ENCODE data around the gene PCDH15. TPM values are rescaled to one million over a fixed set of nuclear protein-coding genes. Genes with fewer than 3 reads are reported as not detected.

Gene PCDH15
- total RNA-seq, 4 donors from 2014 or later = not detected

DNA sequence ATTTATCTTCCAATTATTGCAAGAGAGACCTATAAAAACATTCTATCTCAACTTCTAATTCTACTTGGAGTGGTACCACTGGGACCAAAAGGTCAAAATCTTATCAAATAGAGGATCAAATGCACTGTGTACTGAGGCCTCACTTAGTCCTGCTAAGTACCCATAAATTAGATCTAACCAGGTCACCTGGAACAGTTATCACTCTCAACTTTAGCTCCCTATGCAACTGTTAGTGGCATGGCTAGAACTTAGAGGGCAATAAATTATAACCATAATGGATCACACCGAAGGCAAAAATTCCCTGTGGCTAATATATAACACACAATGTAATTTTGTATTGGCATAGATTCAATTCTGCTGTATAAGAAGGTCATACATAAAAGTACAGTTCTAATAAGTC is 428.9 kb downstream of the PCDH15 start:
- H3K4me1 ChIP-seq = no peaks in the 10 kb centered on the region

DNA sequence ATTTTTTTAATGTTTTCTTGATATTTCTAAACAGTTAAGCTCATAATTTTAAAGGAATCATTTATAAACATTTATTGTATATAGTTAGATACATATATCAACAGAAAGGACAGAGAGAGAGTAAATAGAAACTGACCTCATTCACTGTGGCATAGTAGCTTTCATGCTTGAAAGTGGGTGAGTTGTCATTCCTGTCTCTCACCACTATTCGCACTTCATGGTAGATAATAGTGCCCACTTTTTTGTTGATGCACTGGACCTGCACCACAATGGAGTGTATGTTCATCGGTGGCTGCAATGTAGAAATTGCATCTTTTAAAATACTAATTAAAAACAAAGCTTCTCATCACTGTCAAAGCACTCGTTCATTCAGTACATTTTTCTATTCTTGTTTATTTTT is 432.0 kb downstream of the PCDH15 start:
- no peak for DNase-seq
- Histone ChIP-seq H3K9me3 (no peaks in the 10 kb centered on the region), H3K27me3 (no peaks in the 10 kb centered on the region), H3K27ac (no peak overlapping the region), H3K36me3 (no peaks in the 10 kb centered on the region), H3K4me1 (no peaks in the 10 kb centered on the region), H3K4me3 (no peak overlapping the region)
- no peak for ATAC-seq
- in situ Hi-C loops (cut with MboI; ENCODE audit: low sequenced_read_pairs in 4 of 4) (no loop called here), intact Hi-C loops (cut with DNase I; ENCODE audit: low total_unique reads) (no loop called here)
- TF ChIP-seq POLR2A (IDR thresholded peaks at IDR 0.05) = no peak

More for the DNA sequence above, 428.9 kb downstream of the PCDH15 start:
- no peak overlapping the region for H3K27ac ChIP-seq
- ATAC-seq (no peak), DNase-seq (no peak)
- no peak for TF ChIP-seq POLR2A (IDR thresholded peaks at IDR 0.05)
- TF ChIP-seq, protein P1, sequence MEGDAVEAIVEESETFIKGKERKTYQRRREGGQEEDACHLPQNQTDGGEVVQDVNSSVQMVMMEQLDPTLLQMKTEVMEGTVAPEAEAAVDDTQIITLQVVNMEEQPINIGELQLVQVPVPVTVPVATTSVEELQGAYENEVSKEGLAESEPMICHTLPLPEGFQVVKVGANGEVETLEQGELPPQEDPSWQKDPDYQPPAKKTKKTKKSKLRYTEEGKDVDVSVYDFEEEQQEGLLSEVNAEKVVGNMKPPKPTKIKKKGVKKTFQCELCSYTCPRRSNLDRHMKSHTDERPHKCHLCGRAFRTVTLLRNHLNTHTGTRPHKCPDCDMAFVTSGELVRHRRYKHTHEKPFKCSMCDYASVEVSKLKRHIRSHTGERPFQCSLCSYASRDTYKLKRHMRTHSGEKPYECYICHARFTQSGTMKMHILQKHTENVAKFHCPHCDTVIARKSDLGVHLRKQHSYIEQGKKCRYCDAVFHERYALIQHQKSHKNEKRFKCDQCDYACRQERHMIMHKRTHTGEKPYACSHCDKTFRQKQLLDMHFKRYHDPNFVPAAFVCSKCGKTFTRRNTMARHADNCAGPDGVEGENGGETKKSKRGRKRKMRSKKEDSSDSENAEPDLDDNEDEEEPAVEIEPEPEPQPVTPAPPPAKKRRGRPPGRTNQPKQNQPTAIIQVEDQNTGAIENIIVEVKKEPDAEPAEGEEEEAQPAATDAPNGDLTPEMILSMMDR (IDR thresholded peaks at IDR 0.05 in 4 of 5, conservative IDR thresholded peaks at IDR 0.05 in 1 of 5) = no peak
- H3K27me3 ChIP-seq = no peaks in the 10 kb centered on the region
- intact Hi-C loops (cut with DNase I; ENCODE audit: low total_unique reads) = no loop called here
- no peaks in the 10 kb centered on the region for H3K9me3 ChIP-seq
- no peak overlapping the region for H3K4me3 ChIP-seq
- H3K36me3 ChIP-seq = no peaks in the 10 kb centered on the region
- in situ Hi-C loops (cut with MboI; ENCODE audit: low sequenced_read_pairs in 4 of 4) = no loop called here

DNA sequence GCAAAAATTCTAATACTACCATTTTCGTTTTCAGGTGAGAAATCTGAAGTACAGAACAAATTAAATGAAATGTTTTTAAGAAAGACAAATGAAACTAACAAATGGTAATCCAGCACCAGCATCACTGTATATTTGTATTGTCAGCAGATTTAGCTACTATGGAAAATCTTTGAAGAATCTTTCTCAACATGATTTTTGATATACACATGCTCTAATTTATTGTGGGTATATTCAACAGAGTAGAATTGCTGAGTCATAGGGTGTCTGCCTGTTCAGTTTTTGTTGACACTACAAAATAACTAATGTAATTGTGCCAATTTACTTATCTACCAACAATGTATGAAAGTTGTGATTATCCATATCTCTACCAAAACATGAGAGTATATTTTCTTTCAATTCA is 437.6 kb downstream of the PCDH15 start:
- no peak for ATAC-seq
- no peak for TF ChIP-seq POLR2A (IDR thresholded peaks at IDR 0.05)
- TF ChIP-seq, protein P1 (IDR thresholded peaks at IDR 0.05 in 4 of 5, conservative IDR thresholded peaks at IDR 0.05 in 1 of 5) = no peak
- no peaks in the 10 kb centered on the region for H3K36me3 ChIP-seq
- H3K9me3 ChIP-seq = no peaks in the 10 kb centered on the region
- H3K4me3 ChIP-seq = no peak overlapping the region
- no peaks in the 10 kb centered on the region for H3K4me1 ChIP-seq
- no peaks in the 10 kb centered on the region for H3K27me3 ChIP-seq
- intact Hi-C loops (cut with DNase I; ENCODE audit: low total_unique reads) (no loop called here), in situ Hi-C loops (cut with MboI; ENCODE audit: low sequenced_read_pairs in 4 of 4) (no loop called here)
- no peak overlapping the region for H3K27ac ChIP-seq
- DNase-seq = no peak

DNA sequence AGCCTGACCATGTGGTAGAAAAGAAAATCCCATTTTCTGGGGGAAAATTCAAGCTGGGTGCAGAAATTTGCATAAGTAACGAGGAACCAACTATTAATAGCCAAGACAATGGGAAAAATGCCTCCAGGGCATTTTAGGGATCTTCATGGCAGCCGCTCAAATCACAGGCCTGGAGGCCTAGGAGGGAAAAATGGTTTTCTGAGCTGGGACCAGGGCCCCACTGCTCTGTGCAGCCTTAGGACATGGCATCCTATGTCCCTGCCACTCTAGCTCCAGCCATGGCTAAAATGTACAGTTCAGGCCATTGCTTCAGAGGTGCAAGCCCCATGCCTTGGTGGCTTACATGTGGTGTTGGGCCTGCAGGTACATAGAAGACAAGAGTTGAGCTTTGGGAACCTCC is 459.0 kb downstream of the PCDH15 start:
- no peaks in the 10 kb centered on the region for H3K9me3 ChIP-seq
- no peaks in the 10 kb centered on the region for H3K27me3 ChIP-seq
- intact Hi-C loops (cut with DNase I; ENCODE audit: low total_unique reads) = no loop called here
- in situ Hi-C loops (cut with MboI; ENCODE audit: low sequenced_read_pairs in 4 of 4) = no loop called here
- TF ChIP-seq POLR2A (IDR thresholded peaks at IDR 0.05) = no peak
- TF ChIP-seq, protein P1 (IDR thresholded peaks at IDR 0.05 in 4 of 5, conservative IDR thresholded peaks at IDR 0.05 in 1 of 5) = no peak
- no peak overlapping the region for H3K4me3 ChIP-seq
- no peak overlapping the region for H3K27ac ChIP-seq
- H3K36me3 ChIP-seq = no peaks in the 10 kb centered on the region
- DNase-seq (no peak), ATAC-seq (no peak)
- no peaks in the 10 kb centered on the region for H3K4me1 ChIP-seq

DNA sequence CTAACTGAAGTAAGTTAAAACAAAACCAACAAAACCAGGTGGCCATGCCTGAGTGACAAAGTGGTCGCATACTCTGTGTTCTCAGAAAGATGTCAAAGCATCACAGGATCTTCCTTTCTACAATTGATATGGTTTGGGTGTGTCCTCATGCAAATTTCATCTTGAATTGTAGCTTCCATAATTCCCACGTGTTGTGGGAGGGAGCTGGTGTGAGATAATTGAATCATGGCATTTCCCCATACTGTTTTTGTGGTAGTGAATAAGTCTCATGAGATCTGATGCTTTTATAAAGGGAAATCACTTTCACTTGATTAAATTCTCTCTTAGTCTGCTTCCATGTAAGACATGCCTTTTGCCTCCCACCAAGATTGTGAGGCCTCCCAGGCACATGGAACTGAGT is 465.7 kb downstream of the PCDH15 start:
- intact Hi-C loops (cut with DNase I; ENCODE audit: low total_unique reads) = no loop called here
- no peak for ATAC-seq
- in situ Hi-C loops (cut with MboI; ENCODE audit: low sequenced_read_pairs in 4 of 4) = no loop called here

More for the DNA sequence above, 465.7 kb downstream of the PCDH15 start:
- Histone ChIP-seq H3K27ac (no peak overlapping the region), H3K36me3 (no peaks in the 10 kb centered on the region), H3K4me3 (no peak overlapping the region), H3K27me3 (no peaks in the 10 kb centered on the region), H3K9me3 (no peaks in the 10 kb centered on the region), H3K4me1 (no peaks in the 10 kb centered on the region)
- TF ChIP-seq POLR2A (IDR thresholded peaks at IDR 0.05) = no peak
- TF ChIP-seq, protein P1 (IDR thresholded peaks at IDR 0.05 in 4 of 5, conservative IDR thresholded peaks at IDR 0.05 in 1 of 5) = no peak
- DNase-seq = no peak
